Measurements from ENCODE around the gene DCN.

DCN gene

GRCh38 chr12:91178781-91179180 lies 3.8 kb downstream of the DCN start:
- no peak for TF ChIP-seq CTCF (IDR thresholded peaks at IDR 0.05; ENCODE audit: low read depth, low read length)
- no peak for DNase-seq (ENCODE audit: extremely low read depth, low read depth)

- TF ChIP-seq CTCF (IDR thresholded peaks at IDR 0.05; ENCODE audit: low read depth, low read length), result peak; percentile 69
- DNase-seq (ENCODE audit: extremely low read depth, low read depth), result peak; percentile 31
Observed at GRCh38 chr12:91178139-91178561, 4.5 kb downstream of the DCN start.

- no peak for DNase-seq (ENCODE audit: extremely low read depth, low read depth)
- TF ChIP-seq CTCF (IDR thresholded peaks at IDR 0.05; ENCODE audit: low read depth, low read length), result no peak
Observed at GRCh38 chr12:91177381-91177780, 5.2 kb downstream of the DCN start.

GRCh38 chr12:91176915-91177314 lies 5.7 kb downstream of the DCN start:
- DNase-seq (ENCODE audit: extremely low read depth, low read depth), result no peak

GRCh38 chr12:91176358-91176757 lies 6.3 kb downstream of the DCN start:
- no peak for DNase-seq (ENCODE audit: extremely low read depth, low read depth)
- TF ChIP-seq CTCF (IDR thresholded peaks at IDR 0.05; ENCODE audit: low read depth, low read length), result no peak

More at GRCh38 chr12:91176915-91177314, 5.7 kb downstream of the DCN start:
- no peak for TF ChIP-seq CTCF (IDR thresholded peaks at IDR 0.05; ENCODE audit: low read depth, low read length)

- no peak for TF ChIP-seq CTCF (IDR thresholded peaks at IDR 0.05; ENCODE audit: low read depth, low read length)
- no peak for DNase-seq (ENCODE audit: extremely low read depth, low read depth)
Observed at GRCh38 chr12:91173124-91173523, 9.5 kb downstream of the DCN start.

- TF ChIP-seq CTCF (IDR thresholded peaks at IDR 0.05; ENCODE audit: low read depth, low read length), result no peak
- no peak for DNase-seq (ENCODE audit: extremely low read depth, low read depth)
Observed at GRCh38 chr12:91172096-91172495, 10.5 kb downstream of the DCN start.
